ENCODE data around the gene RAD9B. TPM values are rescaled to one million over a fixed set of nuclear protein-coding genes. Genes with fewer than 3 reads are reported as not detected.

Gene RAD9B
- total RNA-seq, 4 donors from 2014 or later = 0.22 to 1.9 (median 0.82) TPM; not detected in 1

GRCh38 chr12:110533607-110534006 is 31.5 kb downstream of the RAD9B start:
- TF ChIP-seq, protein P1, sequence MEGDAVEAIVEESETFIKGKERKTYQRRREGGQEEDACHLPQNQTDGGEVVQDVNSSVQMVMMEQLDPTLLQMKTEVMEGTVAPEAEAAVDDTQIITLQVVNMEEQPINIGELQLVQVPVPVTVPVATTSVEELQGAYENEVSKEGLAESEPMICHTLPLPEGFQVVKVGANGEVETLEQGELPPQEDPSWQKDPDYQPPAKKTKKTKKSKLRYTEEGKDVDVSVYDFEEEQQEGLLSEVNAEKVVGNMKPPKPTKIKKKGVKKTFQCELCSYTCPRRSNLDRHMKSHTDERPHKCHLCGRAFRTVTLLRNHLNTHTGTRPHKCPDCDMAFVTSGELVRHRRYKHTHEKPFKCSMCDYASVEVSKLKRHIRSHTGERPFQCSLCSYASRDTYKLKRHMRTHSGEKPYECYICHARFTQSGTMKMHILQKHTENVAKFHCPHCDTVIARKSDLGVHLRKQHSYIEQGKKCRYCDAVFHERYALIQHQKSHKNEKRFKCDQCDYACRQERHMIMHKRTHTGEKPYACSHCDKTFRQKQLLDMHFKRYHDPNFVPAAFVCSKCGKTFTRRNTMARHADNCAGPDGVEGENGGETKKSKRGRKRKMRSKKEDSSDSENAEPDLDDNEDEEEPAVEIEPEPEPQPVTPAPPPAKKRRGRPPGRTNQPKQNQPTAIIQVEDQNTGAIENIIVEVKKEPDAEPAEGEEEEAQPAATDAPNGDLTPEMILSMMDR (IDR thresholded peaks at IDR 0.05; ENCODE audit: low read depth) = no peak

- TF ChIP-seq, protein P1 (IDR thresholded peaks at IDR 0.05; ENCODE audit: low read depth) = no peak
Observed at GRCh38 chr12:110534811-110535210, 32.7 kb downstream of the RAD9B start.

- TF ChIP-seq, protein P1 (IDR thresholded peaks at IDR 0.05; ENCODE audit: low read depth) = no peak
Observed at GRCh38 chr12:110536834-110537604, 34.9 kb downstream of the RAD9B start.

- TF ChIP-seq, protein P1 (IDR thresholded peaks at IDR 0.05; ENCODE audit: low read depth) = no peak
Observed at GRCh38 chr12:110537605-110538409, 35.7 kb downstream of the RAD9B start.

- TF ChIP-seq, protein P1 (IDR thresholded peaks at IDR 0.05; ENCODE audit: low read depth) = no peak
Observed at GRCh38 chr12:110538869-110539622, 36.9 kb downstream of the RAD9B start.

DNA sequence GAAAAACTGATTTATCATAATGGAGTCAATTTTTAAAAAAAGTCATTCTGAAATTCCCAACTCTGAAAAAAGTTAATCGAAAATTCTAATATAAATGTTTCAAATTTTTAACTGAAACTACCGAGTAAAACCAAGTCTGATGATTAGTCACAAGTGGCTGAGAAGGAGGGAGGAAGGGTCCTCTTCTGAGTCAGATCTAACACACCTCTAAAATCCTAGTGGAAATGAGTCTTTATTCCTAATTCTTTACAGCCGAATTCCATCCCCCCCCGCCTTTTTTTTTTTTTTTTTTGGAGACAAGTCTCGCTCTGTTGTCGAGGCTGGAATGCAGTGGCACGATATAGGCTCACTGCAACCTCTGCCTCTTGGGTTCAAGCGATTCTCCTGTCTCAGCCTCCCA is 37.9 kb downstream of the RAD9B start:
- TF ChIP-seq, protein P1 (IDR thresholded peaks at IDR 0.05; ENCODE audit: low read depth) = no peak
